Parathyroid adenoma (tissue), 2 donors: ENCODE data around the gene MKX.

Experiments used
- H2AFZ ChIP-seq: fragments of 300-600 bp; sonication (generic); one replicate; pipeline ENCODE4 v1.7.0; 2017; ENCODE audit warnings: antibody characterized with exemption, mild to moderate bottlenecking
- H3K27ac ChIP-seq: fragments of 300-600 bp; sonication (generic); one replicate; pipeline ENCODE4 v1.7.0; 2017
- H3K27me3 ChIP-seq: fragments of 300-600 bp; sonication (generic); one replicate; pipeline ENCODE4 v1.7.0; 2017; ENCODE audit warnings: low read length; ENCODE audit not compliant: control insufficient read depth, insufficient read depth
- H3K36me3 ChIP-seq: fragments of 300-600 bp; sonication (generic); one replicate; pipeline ENCODE4 v1.7.0; 2017; ENCODE audit warnings: low read length; ENCODE audit not compliant: control insufficient read depth, insufficient read depth
- H3K4me1 ChIP-seq: fragments of 300-600 bp; sonication (generic); one replicate; pipeline ENCODE4 v1.7.0; 2017; ENCODE audit warnings: control low read depth
- H3K4me2 ChIP-seq: fragments of 300-600 bp; sonication (generic); one replicate; pipeline ENCODE4 v1.7.0; 2017; ENCODE audit warnings: low read length
- H3K4me3 ChIP-seq: fragments of 300-600 bp; sonication (generic); one replicate; pipeline ENCODE4 v1.7.0; 2017; ENCODE audit warnings: low read depth, low read length
- H3K79me2 ChIP-seq: fragments of 300-600 bp; sonication (generic); one replicate; pipeline ENCODE4 v1.7.0; 2017; ENCODE audit warnings: control low read depth
- H3K9ac ChIP-seq: fragments of 300-600 bp; sonication (generic); one replicate; pipeline ENCODE4 v1.7.0; 2017; ENCODE audit warnings: mild to moderate bottlenecking
- H3K9me3 ChIP-seq: fragments of 300-600 bp; sonication (generic); one replicate; pipeline ENCODE4 v1.7.0; 2017; ENCODE audit warnings: low read length; ENCODE audit not compliant: control insufficient read depth
- TF ChIP-seq, protein P1 (sequence below): fragments of 300-600 bp; sonication (generic); IDR thresholded peaks from one replicate; pipeline ENCODE4 v1.7.0; 2017; ENCODE audit warnings: antibody characterized with exemption, mild to moderate bottlenecking
- donor health status: primary hyperparathyroidism.

The MKX gene

DNA sequence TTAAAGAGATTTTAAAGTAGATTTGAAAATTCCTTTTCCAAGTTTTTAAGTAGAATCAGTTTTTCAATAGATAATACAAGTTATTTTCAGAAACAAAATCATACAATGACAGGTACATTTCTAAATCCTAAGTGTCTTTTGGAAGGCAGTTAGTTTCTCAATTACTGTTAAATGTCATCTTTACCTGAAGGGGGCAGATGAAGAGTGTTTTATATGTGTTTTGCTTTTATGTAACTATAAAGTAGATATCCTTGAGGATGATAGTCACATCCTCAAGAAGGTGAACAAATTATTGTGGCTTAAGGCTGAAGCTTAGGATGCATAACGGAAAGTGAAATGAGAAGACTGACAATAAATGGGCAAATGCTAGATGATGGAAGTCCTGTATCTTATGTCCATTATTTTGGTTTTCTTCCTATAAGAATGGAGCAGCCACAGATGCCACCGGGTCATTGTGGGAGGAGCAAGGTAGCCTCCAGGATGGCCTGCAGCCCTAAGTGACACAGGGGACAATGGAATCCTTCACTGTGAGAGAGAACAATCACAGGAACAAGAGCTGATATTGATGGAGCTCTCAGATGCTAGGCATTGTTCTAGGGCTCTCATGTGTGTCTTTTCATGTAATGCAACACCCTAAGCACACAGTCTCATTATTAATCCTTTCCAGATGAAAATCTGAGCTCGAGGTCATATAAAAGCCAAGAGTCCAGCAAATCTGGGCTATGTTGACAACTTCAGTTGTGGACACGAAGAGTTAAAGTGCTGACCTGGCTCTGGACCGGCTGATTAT is 14.1 kb upstream of the MKX start:
- Histone ChIP-seq H3K27ac (no peak overlapping the region), H2AFZ (no peak overlapping the region), H3K4me3 (no peak overlapping the region), H3K4me1 (no peaks in the 10 kb centered on the region), H3K9me3 (no peaks in the 10 kb centered on the region), H3K9ac (no peak overlapping the region), H3K4me2 (no peak overlapping the region), H3K36me3 (no peaks in the 10 kb centered on the region), H3K27me3 (no peaks in the 10 kb centered on the region), H3K79me2 (no peaks in the 10 kb centered on the region)
- TF ChIP-seq, protein P1, sequence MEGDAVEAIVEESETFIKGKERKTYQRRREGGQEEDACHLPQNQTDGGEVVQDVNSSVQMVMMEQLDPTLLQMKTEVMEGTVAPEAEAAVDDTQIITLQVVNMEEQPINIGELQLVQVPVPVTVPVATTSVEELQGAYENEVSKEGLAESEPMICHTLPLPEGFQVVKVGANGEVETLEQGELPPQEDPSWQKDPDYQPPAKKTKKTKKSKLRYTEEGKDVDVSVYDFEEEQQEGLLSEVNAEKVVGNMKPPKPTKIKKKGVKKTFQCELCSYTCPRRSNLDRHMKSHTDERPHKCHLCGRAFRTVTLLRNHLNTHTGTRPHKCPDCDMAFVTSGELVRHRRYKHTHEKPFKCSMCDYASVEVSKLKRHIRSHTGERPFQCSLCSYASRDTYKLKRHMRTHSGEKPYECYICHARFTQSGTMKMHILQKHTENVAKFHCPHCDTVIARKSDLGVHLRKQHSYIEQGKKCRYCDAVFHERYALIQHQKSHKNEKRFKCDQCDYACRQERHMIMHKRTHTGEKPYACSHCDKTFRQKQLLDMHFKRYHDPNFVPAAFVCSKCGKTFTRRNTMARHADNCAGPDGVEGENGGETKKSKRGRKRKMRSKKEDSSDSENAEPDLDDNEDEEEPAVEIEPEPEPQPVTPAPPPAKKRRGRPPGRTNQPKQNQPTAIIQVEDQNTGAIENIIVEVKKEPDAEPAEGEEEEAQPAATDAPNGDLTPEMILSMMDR, result no peak

DNA sequence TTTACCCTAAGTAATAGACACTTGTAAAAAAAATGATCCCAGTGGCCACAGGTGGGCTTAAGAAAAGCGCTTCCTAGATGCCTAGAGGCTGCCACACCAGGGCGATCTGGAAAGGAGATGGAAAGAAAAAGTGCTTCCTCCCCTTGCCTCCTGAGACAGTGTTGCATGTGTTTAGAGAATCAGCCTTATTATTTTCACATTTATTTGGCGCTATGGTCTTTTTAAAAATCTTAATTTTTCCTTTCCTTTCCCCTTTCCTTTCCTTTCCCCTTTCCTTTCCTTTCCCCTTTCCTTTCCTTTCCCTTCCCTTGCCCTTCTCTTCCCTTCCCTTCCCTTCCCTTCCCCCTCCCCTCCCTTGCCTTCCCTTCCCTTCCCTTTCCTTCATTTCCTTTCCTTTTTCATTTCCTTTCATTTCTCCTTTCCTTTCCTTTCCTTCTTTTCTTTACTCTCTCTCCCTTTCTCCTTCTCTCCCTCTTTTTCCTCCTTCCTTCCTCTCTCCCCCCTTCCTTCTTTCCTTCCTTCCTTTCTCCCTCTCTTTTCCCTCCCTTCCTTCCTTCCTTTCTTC is 7.1 kb upstream of the MKX start:
- H3K9ac ChIP-seq, result no peak overlapping the region
- H3K36me3 ChIP-seq, result no peaks in the 10 kb centered on the region
- TF ChIP-seq, protein P1, result no peak
- H3K4me1 ChIP-seq, result no peaks in the 10 kb centered on the region
- no peak overlapping the region for H3K27ac ChIP-seq
- H3K79me2 ChIP-seq, result no peaks in the 10 kb centered on the region
- H3K27me3 ChIP-seq, result no peaks in the 10 kb centered on the region
- H2AFZ ChIP-seq, result no peak overlapping the region
- H3K4me2 ChIP-seq, result no peak overlapping the region
- H3K4me3 ChIP-seq, result no peak overlapping the region
- H3K9me3 ChIP-seq, result no peaks in the 10 kb centered on the region

DNA sequence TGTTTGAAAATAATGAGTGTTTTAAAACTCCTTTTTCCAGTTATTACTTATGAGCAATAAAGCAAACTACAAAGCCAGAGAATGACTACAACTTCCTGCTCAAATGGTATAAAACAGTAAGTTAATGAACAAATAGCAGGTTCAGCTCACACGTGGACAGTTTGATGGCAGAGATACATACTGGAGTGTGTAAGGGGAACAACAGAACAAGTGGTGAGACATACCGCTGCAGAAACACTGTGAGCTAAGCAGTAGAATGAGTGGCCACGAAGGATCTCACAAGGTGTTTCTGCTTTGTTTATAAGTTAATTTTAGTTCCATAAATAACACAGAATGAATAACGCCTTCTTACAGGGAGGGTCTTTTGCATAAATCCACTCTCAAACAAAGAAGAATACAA is 3.0 kb upstream of the MKX start:
- H3K27ac ChIP-seq, result no peak overlapping the region
- TF ChIP-seq, protein P1, result no peak

DNA sequence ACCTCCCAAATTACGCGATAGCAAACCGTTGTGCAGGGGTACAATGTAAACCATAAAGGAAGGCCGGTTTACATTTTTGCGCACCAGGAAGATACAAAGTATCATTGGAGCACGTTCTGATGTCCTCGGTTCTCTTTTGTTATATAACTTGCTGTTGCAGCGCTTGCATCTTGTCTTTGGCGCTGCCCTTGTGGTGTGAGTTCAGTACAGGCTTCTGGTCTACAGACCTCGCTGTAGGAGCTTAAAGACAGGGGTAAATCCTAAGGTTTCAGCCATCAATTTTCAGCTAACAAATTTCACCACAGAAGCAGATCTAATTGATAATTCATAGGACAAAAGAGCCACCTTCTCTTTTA is 1.5 kb upstream of the MKX start:
- H3K36me3 ChIP-seq, result no peaks in the 10 kb centered on the region
- H3K79me2 ChIP-seq, result no peaks in the 10 kb centered on the region
- no peak overlapping the region for H2AFZ ChIP-seq
- TF ChIP-seq, protein P1, result no peak
- no peak overlapping the region for H3K9ac ChIP-seq
- H3K27ac ChIP-seq, result no peak overlapping the region
- H3K27me3 ChIP-seq, result peaks cover 16% of the 10 kb centered on the region
- no peaks in the 10 kb centered on the region for H3K9me3 ChIP-seq
- H3K4me3 ChIP-seq, result no peak overlapping the region
- H3K4me2 ChIP-seq, result no peak overlapping the region
- peaks cover 2% of the 10 kb centered on the region for H3K4me1 ChIP-seq

More for the DNA sequence above, 3.0 kb upstream of the MKX start:
- peaks cover 11% of the 10 kb centered on the region for H3K27me3 ChIP-seq
- no peak overlapping the region for H2AFZ ChIP-seq
- H3K36me3 ChIP-seq, result no peaks in the 10 kb centered on the region
- H3K9ac ChIP-seq, result no peak overlapping the region
- H3K4me3 ChIP-seq, result no peak overlapping the region
- no peaks in the 10 kb centered on the region for H3K79me2 ChIP-seq
- no peaks in the 10 kb centered on the region for H3K9me3 ChIP-seq
- H3K4me2 ChIP-seq, result no peak overlapping the region
- H3K4me1 ChIP-seq, result peaks cover 2% of the 10 kb centered on the region
